ENCODE data around the gene CNTRL. TPM values are rescaled to one million over a fixed set of nuclear protein-coding genes. Genes with fewer than 3 reads are reported as not detected.

CNTRL gene
- polyA plus RNA-seq, 1 experiment, result 3.6 TPM

DNA sequence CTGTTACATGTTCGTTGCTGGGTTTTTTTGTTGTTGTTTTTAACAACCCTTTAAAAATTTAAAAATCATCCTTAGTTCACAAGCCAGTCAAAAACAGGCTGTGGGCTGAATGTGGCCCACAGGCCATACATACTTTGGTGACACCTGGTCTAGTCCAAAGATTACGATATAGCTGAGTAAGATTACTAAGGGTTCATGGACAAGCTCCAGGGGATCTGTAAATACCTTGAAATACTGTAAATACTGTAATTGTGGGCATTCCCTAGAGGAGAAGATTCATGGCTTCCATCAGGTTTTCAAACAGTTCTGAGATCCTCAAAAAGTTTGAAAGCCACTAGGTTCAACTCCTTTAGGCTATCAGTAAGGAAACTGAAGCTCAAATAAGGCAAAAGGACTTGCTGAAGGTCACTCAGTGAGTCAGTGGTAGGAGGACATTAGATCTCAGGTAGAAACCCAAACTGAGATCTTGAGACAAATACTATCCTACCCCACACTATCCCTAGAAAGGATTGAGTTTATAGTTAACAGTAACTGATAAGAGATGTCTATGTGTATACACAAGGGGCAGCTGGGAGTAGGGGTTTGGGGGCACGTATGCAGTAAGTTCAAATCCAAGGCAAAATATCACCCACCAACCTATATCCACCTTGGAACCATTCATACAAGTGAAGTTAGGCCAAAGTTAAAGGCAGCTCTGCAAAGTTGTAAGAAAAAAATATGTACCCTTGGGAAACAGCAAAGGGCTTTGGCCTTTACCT lies 109.1 kb downstream of the CNTRL start:
- Histone ChIP-seq H3K36me3 (ENCODE audit: control insufficient read depth, insufficient read depth, low read length) (peaks cover 3% of the 10 kb centered on the region), H3K4me3 (ENCODE audit: low read depth, low read length) (no peak overlapping the region), H3K27me3 (ENCODE audit: control insufficient read depth, insufficient read depth, low read length) (no peaks in the 10 kb centered on the region)
- TF ChIP-seq, protein P1, sequence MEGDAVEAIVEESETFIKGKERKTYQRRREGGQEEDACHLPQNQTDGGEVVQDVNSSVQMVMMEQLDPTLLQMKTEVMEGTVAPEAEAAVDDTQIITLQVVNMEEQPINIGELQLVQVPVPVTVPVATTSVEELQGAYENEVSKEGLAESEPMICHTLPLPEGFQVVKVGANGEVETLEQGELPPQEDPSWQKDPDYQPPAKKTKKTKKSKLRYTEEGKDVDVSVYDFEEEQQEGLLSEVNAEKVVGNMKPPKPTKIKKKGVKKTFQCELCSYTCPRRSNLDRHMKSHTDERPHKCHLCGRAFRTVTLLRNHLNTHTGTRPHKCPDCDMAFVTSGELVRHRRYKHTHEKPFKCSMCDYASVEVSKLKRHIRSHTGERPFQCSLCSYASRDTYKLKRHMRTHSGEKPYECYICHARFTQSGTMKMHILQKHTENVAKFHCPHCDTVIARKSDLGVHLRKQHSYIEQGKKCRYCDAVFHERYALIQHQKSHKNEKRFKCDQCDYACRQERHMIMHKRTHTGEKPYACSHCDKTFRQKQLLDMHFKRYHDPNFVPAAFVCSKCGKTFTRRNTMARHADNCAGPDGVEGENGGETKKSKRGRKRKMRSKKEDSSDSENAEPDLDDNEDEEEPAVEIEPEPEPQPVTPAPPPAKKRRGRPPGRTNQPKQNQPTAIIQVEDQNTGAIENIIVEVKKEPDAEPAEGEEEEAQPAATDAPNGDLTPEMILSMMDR (IDR thresholded peaks at IDR 0.05; ENCODE audit: insufficient read depth, low read depth, low read length), result no peak
- no peak for DNase-seq (ENCODE audit: low read depth)
- POLR2A ChIA-PET, result no interaction called here
- CTCF ChIA-PET, result interaction anchor here (1.5 kb wide), 2 partner anchors 13 to 30 kb away, joined by 4 to 7 read pairs; no protein-coding TSS in a partner anchor

DNA sequence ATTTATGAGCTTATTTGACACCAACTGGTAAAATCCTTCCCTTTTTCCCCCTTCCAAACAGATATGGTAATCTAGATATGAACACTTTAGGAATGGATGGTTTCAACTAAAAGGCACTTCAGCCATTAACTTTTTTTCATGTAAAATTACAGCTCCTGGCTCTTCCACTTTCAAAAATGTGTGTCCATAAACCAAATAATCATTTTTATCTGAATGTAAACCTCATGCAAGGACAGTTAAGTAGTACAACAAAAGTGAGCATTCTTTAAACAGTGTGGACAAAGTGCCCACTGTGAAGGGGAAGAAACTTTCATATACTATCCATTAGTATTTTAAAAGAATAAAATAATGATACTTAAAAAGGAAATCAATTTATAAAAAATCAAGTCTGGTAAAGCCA lies 109.7 kb downstream of the CNTRL start:
- no peak for DNase-seq (ENCODE audit: low read depth)
- peaks cover 3% of the 10 kb centered on the region for H3K36me3 ChIP-seq (ENCODE audit: control insufficient read depth, insufficient read depth, low read length)
- H3K4me3 ChIP-seq (ENCODE audit: low read depth, low read length), result no peak overlapping the region
- CTCF ChIA-PET, result interaction anchor here (1.2 to 1.5 kb wide), 3 partner anchors 13 to 29 kb away, joined by 3 to 7 read pairs (median 4); no protein-coding TSS in a partner anchor
- POLR2A ChIA-PET, result no interaction called here
- no peaks in the 10 kb centered on the region for H3K27me3 ChIP-seq (ENCODE audit: control insufficient read depth, insufficient read depth, low read length)
- TF ChIP-seq, protein P1 (IDR thresholded peaks at IDR 0.05; ENCODE audit: insufficient read depth, low read depth, low read length), result no peak

DNA sequence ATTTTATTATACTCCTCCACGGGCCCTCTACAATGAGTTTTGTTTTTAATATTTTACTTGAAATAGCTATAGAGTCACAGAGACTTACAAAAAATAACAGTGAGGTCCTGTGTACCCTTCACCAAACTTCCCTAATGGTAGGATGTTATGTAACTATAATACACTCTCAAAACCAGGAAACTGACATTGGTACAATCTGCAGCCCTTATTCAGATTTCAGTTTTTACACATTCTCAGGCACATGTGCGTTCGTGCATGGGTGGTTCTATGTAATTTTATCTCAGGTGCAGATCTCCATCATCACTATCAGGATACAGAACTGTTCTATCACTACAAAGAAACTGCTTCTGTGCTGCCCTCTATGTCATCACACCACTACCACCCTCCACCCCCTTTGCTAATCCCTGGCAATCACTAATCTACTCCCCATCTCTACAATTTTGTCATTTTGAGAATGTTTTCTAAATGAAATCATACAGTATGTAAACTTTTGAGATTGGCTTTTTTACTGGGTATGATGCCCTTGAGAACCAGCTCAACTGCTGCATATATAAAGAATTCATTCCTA lies 110.5 kb downstream of the CNTRL start:
- ChIA-PET CTCF (interaction anchor here (1.2 to 1.7 kb wide), 5 partner anchors 9 to 429 kb away, joined by 3 to 7 read pairs (median 4); no protein-coding TSS in a partner anchor), POLR2A (no interaction called here)
- Histone ChIP-seq H3K4me3 (ENCODE audit: low read depth, low read length) (no peak overlapping the region), H3K36me3 (ENCODE audit: control insufficient read depth, insufficient read depth, low read length) (peaks cover 2% of the 10 kb centered on the region), H3K27me3 (ENCODE audit: control insufficient read depth, insufficient read depth, low read length) (no peaks in the 10 kb centered on the region)
- TF ChIP-seq, protein P1 (IDR thresholded peaks at IDR 0.05; ENCODE audit: insufficient read depth, low read depth, low read length), result no peak
- DNase-seq (ENCODE audit: low read depth), result no peak

DNA sequence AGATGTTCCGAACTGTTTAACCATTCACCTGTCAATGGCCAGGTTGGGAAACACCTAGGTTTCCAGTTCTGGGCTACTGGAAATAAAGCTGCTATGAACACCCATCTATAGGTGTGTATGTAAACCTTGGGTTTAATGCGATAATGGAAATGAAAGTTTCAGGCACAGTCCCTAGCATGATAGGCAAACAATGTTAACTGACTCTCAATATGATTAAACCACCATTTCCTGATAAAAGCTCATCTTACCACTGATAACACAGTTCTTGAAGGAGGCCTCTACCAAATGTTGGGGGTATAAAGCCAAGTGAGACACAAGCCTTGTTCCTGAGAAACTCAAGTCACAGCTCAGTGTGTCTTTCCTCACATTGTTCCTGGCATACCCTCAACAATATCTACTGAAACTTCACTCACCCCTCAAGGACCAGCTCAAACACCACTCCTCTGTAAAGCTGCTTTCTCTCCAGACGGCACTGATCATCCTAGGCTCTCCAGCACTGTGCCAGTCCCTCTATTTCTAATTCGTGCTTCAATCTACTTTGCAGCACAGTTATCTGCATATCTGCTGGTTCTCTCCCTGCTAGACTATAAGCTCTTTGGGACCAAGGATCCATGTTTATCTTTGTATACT lies 111.1 kb downstream of the CNTRL start:
- DNase-seq (ENCODE audit: low read depth), result no peak
- no peak overlapping the region for H3K4me3 ChIP-seq (ENCODE audit: low read depth, low read length)
- no peaks in the 10 kb centered on the region for H3K36me3 ChIP-seq (ENCODE audit: control insufficient read depth, insufficient read depth, low read length)
- H3K27me3 ChIP-seq (ENCODE audit: control insufficient read depth, insufficient read depth, low read length), result no peaks in the 10 kb centered on the region
- CTCF ChIA-PET, result interaction anchor here (1.4 to 1.7 kb wide), 3 partner anchors 10 to 430 kb away, joined by 3 to 7 read pairs (median 5); no protein-coding TSS in a partner anchor
- TF ChIP-seq, protein P1 (IDR thresholded peaks at IDR 0.05; ENCODE audit: insufficient read depth, low read depth, low read length), result no peak
- POLR2A ChIA-PET, result no interaction called here

DNA sequence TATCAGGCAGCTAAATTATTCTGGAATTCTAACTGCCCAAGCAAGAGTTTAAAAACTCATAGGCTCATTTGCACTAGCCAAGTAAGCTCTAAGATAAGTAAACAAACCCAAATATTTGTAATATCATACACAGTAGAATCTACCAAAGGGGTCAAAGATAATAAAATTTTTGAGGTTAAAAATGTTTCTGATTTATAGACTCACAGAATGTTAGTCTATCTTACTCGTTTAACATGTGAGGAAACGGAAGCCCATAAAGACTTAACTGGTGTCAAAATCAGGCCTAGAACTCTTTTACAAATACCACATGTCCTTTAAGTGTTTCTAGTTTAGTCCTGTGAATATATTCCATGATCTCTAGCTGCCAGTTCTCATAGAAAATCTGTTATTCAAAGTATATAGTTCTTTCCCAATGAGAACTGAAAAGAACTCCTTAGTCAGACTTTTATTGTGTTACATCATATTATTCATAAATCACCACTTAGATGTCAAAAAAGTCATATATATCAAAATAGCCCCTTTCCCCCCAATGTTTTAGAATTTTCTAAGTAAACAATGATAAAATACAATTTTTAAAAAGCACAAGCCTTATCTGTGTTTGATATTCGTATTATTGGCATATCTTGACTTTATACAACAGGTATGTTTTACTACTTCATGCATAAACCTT lies 113.0 kb downstream of the CNTRL start:
- ChIA-PET CTCF (no interaction called here), POLR2A (no interaction called here)
- Histone ChIP-seq H3K27me3 (ENCODE audit: control insufficient read depth, insufficient read depth, low read length) (no peaks in the 10 kb centered on the region), H3K36me3 (ENCODE audit: control insufficient read depth, insufficient read depth, low read length) (no peaks in the 10 kb centered on the region), H3K4me3 (ENCODE audit: low read depth, low read length) (no peak overlapping the region)
- TF ChIP-seq, protein P1 (IDR thresholded peaks at IDR 0.05; ENCODE audit: insufficient read depth, low read depth, low read length), result no peak
- DNase-seq (ENCODE audit: low read depth), result no peak

Data from BJ (cell line).